H4 (cell line): ENCODE data around the gene DISP1. TPM values are rescaled to one million over a fixed set of nuclear protein-coding genes. Genes with fewer than 3 reads are reported as not detected.
A peak's percentile ranks its signal among the peaks of the same experiment; 100 is the strongest.

Experiments
- DNase-seq: peaks from one replicate; pipeline ENCODE4 v3.0.0-alpha.2; 2015; ENCODE audit warnings: low spot score
- total RNA-seq: library from RNA; depleted of rRNA; stranded (reverse); fragments of >200 nt; shearing (Covaris generic); gene quantifications from 2 replicates; pipeline ENCODE4 v1.2.3, GENCODE V29; 2014; rRNA removed

Gene DISP1
- total RNA-seq: 2.7 and 3.8 TPM in 2 replicates

GRCh38 chr1:222814536-222815439 lies at the start of gene DISP1:
Gene DISP1, plus strand, starts transcription at chr1:222815039. Its CDS starts 127,785 bp downstream, at chr1:222942824.
- peak; percentile 53 for DNase-seq

- DNase-seq: no peak
These were observed 47.7 kb upstream of the DISP1 start for GRCh38 chr1:222767152-222767571.

GRCh38 chr1:222768592-222768991 lies 46.2 kb upstream of the DISP1 start:
- DNase-seq: no peak

GRCh38 chr1:222769181-222769580 lies 45.7 kb upstream of the DISP1 start:
- DNase-seq: no peak

- no peak for DNase-seq
These were observed 44.7 kb upstream of the DISP1 start for GRCh38 chr1:222769971-222770620.

GRCh38 chr1:222772996-222773379 lies 41.9 kb upstream of the DISP1 start:
- no peak for DNase-seq

- DNase-seq: peak; percentile 60
These were observed 37.4 kb upstream of the DISP1 start for GRCh38 chr1:222777463-222777862.

GRCh38 chr1:222777977-222778376 lies 36.9 kb upstream of the DISP1 start:
- DNase-seq: peak; percentile 59

- DNase-seq: no peak
These were observed 33.6 kb upstream of the DISP1 start for GRCh38 chr1:222781251-222781650.

GRCh38 chr1:222783051-222783450 lies 31.8 kb upstream of the DISP1 start:
- DNase-seq: no peak

- DNase-seq: no peak
These were observed 30.5 kb upstream of the DISP1 start for GRCh38 chr1:222784371-222784770.

- DNase-seq: no peak
These were observed 29.9 kb upstream of the DISP1 start for GRCh38 chr1:222784916-222785315.

- no peak for DNase-seq
These were observed 29.3 kb upstream of the DISP1 start for GRCh38 chr1:222785529-222785928.

GRCh38 chr1:222786121-222786520 lies 28.7 kb upstream of the DISP1 start:
- DNase-seq: no peak

GRCh38 chr1:222787729-222788128 lies 27.1 kb upstream of the DISP1 start:
- no peak for DNase-seq

GRCh38 chr1:222788402-222789156 lies 26.3 kb upstream of the DISP1 start:
- DNase-seq: no peak

GRCh38 chr1:222790115-222790514 lies 24.7 kb upstream of the DISP1 start:
- DNase-seq: no peak

- DNase-seq: no peak
These were observed 24.3 kb upstream of the DISP1 start for GRCh38 chr1:222790520-222790919.

- DNase-seq: peak; percentile 24
These were observed 23.7 kb upstream of the DISP1 start for GRCh38 chr1:222791006-222791710.

GRCh38 chr1:222792744-222793143 lies 22.1 kb upstream of the DISP1 start:
- no peak for DNase-seq

- peak; percentile 40 for DNase-seq
These were observed 20.0 kb upstream of the DISP1 start for GRCh38 chr1:222794656-222795474.
